ENCODE results near the gene ALAD.
"Not testable (repeated sequence)": the region's sequence is repeated elsewhere in the genome, so short reads cannot be mapped to it uniquely, and the experiment has no call there.

Gene ALAD

DNA sequence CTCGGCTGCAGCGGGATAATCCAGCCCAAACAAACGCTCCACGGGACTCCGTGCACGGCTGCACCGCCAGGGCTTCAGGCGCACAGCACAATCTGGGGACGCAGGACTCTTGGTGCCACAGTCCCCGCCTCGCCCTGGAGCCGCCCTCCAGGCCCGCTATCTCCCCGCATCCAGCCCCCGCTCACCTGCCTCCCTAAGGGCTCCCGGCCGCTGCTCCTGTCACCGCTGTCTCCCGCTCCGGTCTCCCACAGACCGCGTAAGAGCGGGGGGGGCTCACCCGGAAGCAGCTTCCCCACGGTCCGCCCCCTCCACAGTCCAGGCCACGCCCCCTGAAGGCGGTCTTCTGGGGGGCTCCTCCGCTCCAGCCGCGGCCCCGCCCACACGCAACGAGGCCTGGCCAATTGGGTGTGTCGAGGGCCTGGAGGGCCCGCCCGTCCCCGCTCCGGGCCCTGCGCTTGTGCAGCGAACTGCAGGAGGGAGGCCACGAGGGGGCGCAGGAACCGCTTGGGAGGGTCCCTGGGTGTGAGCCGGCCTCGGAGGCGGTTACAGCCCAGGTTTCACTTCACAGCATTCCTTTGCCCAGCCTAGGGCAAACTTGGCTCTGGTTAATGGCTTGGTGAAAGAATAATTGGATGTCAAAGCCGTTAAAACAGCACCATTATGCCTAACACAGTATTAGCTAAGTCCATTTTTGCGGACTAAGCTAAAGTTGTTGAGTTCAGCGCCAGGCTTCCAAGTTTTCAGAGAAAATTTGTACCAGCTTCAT is at the start of gene ALAD:
TSS of gene ALAD (minus strand) at position 258 of the 766 bp plus-strand sequence. CDS start 7,725 bp downstream, outside the sequence.
- DNase-seq = peak; percentile 99

DNA sequence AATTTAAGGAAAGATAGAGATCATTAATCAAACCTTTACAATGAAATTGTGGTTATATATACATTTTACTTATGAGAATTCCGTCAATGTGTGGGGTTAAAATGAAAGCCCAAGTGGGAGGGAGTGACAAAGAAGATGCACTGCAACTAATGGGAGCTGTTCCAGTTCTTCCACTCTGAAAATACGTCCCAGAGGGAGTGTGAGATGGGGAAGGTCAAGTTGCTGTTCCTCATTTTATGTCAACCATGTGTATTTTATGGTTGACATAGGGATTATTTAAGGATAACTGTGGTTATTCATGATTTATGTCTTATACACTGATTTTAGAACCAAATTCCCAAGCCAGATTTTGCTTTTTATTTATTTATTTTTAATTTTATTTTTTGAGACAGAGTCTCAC is 48.3 kb upstream of the ALAD start:
- no peak for DNase-seq

DNA sequence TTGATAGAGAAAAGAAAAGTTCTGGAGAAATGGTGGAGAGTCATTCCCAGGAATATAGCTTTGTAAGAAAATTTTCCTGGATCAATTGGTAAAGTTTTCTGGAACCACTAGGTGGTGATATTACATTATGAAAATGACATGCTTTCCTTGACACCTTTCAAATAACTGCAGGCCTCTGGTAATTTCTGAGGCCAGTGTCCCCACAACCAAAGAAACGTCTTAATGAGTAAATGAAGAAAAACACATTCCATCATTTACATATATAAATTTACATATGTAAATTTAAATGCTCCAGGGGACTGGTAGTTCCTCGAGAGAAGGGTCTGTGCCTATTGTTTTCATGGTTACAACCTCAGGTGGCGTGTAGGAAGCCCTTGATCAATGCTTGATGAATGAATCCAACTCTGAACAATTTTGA is 45.2 kb upstream of the ALAD start:
- no peak for DNase-seq

DNA sequence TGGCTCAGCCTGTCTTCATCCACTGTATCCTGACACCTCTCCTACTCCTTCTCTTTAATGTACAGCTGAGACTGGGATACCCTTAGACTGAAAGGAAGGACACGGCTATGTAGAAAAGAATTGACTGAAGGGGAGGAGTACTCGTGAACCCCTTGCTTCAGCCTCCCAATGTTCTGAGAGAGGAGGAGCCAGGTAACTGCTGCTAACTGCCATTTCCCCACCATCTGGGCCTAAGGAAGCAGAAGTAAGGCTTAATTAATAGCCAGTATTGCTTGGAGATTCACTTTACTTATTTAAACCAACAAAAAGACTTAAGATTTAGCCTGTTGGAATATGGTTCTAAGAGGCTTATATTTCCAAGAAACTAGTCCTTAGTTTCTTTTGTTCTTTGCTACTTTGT is 43.7 kb upstream of the ALAD start:
- DNase-seq = no peak

DNA sequence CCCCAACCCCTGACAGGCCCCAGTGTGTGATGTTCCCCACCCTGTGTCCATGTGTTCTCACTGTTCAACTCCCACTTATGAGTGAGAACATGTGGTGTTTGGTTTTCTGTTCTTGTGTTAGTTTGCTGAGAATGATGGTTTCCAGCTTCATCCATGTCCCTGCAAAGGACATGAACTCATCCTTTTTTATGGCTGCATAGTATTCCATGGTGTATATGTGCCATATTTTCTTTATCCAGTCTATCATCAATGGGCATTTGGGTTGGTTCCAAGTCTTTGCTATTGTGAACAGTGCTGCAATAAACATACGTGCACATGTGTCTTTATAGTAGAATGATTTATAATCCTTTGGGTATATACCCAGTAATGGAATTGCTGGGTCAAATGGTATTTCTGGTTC is 36.6 kb upstream of the ALAD start:
- not testable (repeated sequence) for DNase-seq

DNA sequence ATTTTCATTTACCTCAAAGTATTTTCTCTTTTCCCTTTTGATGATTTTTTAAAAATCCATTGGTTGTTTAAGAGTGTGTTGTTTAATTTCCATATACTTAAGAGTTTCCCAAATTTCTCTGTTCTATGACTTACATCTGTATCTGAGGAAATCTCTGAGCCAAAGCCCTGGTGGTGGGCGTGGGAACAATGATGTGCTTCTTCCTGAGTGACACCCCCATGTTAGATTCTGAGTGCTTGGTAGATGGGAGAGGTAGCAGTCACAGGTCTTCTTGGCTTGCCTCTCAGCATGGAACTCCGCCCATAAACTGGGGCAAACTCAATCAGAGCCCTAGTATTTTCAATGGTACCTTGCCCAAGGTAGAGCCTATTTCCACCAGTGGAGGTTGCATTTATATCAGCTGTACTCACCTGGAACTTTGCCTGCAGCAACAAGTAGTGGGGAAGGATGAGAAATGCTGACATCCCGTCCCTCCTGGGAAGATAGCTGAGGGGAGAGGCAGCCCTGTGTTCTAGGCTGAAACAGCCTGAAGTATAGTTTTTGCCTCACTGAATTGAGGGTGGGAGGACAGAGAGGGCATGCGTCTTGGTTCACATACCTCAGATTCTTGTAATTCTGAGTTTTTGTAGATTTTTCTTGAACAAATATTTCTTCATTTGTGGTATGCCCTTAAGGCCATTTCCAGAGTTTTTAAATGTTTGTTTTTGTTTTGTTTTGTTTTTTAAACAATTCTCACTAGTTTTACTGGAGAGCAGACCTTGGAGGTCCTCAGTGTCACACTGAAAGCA is 35.8 kb upstream of the ALAD start:
- DNase-seq = no peak

DNA sequence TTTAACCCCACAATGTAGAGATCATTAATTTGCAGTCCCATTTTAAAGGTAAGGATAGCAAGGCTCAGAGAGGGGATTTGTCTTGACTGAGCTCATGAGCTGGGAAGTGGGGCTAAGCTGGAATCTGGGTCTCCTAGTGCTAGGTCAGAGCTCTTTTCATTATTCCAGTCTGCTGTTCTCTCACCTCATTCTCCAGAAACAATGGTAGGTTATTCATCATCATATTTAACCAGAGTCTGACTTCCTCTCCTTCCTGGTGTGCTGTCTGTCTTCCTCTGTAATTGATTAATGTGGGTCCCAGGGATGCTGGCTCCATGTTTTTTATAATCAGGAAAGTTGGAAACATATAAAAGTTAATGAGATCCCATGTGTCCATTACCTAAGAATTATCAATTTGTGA is 30.1 kb upstream of the ALAD start:
- no peak for DNase-seq

DNA sequence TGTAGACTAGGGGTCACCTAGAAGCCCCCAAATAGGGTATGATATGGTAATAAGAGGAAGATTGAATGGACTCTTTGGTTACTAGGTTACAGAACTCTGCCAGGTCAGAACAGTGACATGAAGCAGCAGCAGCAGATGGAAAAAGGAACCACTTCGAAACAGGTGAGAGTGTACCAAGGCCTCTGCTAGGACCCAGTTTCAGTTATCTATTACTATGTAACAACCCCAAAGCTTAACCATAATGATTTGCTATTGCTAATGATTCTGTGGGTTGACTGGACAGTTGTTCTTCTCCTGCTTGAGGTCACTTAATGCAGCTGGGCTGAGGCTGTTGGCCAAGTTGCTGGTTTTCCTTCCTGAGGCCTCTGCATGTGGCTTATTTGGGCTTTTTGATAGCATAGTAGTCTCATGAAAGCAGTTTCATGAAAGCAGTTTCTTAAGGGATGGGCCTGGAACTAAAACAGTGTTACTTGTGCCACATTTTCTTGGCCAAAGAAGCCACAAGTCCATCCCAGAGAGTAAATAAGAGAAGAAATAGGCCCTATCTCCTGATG is 27.1 kb upstream of the ALAD start:
- DNase-seq = no peak

DNA sequence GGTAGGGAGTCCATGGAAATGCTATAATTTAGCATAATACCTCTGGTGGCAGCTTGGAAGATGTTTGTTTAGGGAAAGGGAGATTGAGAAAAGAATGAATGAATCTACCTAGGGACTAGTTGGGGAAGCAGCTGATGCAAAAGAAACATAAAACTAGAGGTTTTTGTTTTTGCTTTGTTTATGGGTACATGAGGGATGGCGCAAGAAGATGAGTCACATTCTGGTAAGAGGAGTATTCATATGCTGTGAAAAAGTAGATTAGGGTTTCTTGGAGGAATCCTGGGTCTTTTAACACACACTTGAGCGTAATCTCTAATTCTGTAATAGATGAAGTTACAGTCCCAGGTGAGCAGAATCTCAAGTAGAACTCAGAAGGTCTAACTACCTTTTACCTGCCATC is 26.5 kb upstream of the ALAD start:
- no peak for DNase-seq

DNA sequence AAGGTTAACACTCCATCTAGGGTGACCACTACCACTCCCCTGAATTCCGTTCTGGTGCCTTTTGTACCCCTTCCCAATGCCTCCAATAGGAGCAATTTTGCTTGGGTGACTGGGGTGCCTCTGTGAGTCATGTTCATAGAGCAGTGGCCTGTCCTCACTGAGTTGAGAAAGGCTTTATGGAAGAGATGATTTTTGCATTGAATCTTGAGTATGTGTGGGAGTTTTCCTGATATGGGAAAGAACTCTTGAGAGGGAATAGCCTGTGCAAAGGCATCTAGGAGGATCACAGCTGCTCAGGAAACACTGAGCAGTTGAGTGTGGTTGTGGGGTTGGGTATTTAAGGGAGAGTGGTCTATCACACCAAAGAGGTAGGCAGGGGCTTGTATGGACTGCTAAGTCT is 25.6 kb upstream of the ALAD start:
- DNase-seq = no peak

DNA sequence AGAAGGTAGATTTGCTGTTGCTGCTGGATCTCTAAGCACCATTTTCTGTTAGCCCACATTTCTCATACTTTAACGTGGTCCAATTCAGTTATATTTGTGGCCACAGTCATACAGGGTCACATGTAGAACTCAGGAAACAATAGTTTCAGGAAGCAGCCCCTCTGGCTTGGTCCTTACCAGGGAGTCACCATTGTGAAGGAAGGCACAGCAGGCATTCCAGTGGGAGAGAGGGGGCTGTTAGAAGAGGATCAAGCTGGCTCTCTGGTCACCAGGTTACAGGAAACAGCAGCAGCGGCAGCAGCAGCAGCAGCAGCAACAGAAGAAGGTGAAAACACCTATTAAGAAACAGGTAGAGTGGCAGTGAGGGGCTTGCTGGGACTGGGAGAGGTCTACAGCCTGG is 24.0 kb upstream of the ALAD start:
- DNase-seq = no peak

DNA sequence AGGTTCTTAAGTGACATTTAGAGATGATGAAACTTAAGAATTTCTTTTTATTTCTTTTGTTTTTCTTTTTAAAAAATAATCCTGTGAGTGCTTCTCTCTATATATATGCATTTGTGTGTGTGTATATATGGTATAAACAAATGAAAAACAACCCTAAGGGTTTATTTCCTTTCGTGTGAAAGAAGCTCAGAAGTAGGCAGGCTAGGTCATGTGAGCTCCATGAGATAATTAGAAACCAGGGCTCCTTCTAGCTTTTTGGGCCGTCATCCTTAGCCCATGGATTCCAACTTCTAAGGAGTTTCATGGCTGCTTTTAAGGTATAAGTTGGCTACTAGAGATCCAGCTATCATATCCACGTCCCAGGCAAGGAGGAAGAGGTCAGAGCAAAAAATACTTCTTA is 20.6 kb upstream of the ALAD start:
- DNase-seq = no peak

DNA sequence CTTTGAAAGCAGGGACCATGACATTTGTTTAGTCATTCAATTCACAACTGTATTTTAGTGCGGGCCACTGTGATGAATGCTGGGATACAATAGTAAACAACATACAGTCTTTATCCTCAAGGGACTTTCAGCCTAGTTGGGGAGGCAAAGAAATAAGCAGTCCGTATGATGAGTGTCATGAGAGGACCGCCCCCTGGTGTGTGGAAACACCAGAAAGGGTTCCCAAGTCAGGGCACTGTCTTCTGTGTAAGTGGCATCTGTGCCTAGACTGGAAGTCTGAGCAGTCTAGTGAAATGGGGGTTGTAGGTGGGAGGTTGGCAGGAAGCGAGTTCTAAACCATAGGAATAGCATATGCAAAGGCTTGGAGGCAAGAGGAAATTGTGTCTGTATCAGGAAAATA is 16.3 kb upstream of the ALAD start:
- DNase-seq = no peak

DNA sequence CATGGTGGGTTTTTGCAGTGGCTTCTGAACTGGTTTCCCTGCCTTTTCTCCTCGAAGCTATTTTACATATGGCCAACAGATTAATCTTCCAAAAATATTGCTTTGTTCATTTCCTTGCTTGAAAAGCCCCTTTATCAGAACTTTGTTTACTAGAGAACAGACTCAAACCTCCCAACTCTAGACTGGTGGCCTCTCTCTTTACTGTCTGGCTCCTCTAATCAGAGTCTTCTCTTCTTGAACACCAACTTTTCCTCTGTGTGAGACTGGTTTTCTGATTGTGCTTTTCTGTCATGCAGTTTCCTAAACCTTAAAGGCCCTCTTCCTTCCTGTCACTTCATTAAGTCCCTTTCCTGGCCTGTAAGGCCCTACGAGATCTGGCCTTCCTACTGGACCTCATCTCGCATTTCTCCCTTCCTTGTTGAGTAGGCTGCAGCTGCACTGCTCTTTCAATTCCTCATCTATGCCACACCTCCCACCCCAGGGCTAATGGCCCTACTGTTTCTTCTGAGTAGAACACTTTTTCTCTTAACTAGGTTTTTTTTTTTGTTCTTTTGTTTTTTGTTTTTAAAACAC is 15.2 kb upstream of the ALAD start:
- DNase-seq = no peak

DNA sequence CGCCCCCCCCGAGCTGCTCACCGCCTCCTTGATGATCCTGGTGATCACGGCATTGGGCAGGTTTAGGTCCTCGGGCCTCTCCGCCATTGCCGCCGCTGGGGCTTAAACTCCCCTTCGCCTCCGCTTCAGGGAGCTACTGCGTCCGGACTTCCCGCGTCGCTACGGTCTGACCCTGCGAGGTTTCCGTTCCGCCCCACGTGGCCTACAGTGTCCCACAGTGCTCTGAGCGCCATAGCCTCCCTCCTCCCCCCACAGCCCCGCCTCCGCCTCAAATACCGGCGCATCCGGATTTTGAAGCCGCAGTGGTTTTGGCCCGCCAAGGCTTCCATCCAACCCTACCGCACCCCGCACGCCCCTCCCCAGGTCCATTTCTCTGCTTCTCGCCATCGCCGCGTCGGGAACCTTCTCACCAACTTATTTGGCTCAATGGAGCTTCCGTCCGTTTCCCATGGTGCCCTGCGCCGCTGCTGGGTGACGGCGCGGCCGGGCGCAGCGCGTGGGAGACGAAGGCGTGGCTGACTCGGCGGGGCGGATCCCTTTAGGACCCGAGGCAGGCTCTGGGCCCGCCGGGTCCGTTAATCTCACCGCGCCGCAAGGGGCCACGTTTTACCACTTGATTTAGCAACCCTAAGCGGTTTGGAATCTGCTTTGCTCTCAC is 9.3 kb upstream of the ALAD start, which contains the start of the genes C9orf43 and POLE3:
TSS of gene C9orf43 (plus strand) at position 541 of the 658 bp plus-strand sequence. CDS start 2,747 bp downstream, outside the sequence.
TSS of gene POLE3 (minus strand) at position 469 of the 658 bp plus-strand sequence. CDS start at position 87, 382 bp downstream.
- DNase-seq = peak; percentile 95

DNA sequence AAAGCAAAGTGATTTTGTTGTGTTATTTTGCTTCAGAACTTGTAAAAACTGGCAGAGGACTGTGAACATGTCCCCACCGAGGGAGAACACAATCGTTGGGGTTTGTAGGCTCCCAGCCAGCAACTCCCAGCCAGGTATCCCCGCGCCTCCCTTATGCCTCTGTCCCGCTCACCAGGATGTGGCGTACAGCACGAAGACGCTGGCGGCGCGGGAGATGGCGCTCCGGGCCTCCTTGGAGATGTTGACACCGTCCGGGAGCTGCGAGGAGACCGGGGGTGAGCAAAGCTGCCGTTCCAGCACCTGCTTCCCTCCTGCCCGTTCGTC is 8.8 kb upstream of the ALAD start:
- no peak for DNase-seq

DNA sequence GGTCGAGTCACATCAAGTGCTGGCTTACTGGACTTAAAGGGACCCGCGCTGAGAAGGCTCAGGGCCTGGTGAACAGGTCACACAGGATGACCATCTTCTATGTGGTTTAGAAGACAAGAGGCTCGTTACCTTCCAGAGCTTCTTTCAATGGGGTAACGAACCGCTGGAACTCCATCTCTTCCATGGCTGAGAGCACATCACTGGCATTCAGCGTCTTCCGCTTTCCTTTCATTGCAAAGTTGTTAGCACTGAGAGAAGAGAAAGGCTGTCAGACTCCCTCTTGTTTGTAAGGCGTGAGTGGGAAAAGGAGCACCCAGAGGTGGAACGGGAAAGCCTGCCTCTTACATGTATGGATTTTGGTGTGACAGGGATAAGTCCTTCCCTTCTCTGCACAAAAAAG is 8.4 kb upstream of the ALAD start:
- no peak for DNase-seq

DNA sequence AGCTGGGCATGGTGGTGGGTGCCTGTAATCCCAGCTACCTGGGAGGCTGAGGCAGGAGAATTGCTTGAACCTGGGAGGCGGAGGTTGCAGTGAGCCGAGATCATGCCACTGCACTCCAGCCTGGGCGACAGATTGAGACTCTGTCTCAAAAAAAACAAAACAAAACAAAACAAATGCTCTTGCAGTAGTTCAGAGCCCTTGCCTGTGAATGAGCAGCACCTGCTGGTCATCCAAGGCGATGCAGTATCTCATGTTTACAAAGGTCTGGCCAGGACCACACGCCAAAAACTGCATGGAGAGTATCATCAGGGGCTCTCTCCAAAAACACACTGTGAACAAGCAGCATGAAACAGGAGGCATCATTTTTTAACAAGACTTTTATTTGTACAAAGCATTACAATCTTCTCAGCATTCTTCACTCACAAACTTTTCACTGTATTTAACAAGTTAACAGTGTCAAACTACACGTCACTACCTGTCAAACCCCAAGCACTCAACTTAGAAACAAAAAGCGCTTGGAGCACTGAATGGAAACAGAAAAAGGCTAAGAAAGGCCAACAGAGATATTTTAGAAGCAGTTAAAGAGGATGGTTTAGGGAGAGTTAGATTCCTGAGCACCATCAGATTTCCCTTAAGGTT is 5.9 kb upstream of the ALAD start:
- DNase-seq = peak; percentile 64

DNA sequence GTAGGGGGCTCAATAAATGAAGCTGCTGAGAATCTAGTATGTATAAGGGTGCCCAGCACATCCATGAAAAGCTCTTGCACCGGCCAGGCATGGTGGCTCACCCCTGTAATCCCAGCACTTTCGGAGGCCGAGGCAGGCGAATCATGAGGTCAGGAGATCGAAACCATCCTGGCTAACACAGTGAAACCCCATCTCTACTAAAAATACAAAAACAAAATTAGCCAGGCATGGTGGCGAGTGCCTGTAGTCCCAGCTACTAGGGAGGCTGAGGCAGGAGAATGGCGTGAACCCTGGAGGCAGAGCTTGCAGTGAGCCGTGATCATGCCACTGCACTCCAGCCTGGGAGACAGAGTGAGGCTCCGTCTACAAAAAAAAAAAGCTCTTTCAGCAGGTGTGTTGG is 5.3 kb upstream of the ALAD start:
- DNase-seq = not testable (repeated sequence)

DNA sequence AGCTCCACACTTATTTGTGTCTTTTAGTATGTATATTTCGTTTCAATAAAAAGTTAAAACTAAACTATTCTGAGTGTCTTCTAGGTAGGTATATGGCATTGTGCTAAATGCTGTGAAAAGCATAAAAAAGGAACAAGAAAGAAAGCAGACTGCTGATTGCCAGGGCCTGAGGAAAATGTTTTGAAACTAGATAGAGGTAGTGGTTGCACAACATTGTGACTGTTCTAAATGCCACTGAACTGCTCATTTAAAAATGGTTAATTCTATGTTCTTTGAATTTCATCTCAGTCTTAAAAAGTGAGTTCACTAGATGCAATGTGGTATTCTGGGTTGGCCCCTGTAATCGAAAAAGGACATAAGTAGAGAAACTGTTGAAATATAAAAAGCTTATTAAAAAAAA is 2.6 kb upstream of the ALAD start:
- no peak for DNase-seq

DNA sequence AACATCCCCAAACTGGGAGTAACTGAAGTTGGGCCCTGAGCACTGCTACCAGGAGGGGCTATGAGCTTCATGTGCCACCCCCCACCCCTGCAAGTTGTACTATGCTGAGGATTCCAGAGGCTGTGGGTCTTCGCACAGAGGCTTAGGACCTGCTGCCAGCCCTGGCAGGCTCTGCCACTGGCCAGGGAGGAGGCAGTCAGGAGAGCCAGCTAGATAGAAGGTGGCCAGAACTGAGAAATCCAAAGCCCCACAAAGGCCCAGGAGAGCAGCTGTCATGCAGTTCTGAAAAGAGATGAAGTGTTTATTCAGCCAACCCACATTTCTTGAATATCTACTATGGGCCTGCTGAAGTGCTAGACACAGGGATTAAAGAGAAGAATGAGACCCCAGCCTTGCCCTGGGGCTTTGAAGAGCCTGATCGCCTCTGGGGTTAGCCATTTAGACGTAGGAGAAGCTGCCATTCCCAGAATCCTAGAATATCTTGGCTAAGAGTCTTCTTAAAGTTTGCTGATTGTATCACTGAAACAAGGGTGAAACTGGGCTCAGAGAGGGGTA is 1.4 kb downstream of the ALAD start:
- no peak for DNase-seq

DNA sequence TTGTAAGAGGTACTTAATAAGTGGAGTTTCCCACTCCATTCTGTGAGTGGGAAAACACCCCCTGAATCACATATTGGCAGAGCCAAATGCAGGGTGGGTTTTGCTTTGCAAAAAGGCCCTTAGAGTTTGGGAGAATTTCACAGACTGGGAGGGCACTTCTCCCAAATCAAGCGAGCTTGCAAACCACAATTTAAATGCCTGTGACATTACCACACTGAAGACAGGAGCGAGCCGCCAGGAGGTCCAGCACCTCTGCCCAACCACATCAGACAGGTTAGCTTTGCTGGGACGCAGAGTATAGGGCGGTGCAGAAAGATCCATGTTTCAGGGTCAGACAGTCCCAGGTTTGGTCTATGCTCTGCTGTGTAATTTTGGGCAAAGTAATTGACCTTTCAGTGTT is 2.3 kb downstream of the ALAD start:
- no peak for DNase-seq
